Measurements from ENCODE around the gene RLN3.
A peak's percentile ranks its signal among the peaks of the same experiment; 100 is the strongest.

The RLN3 gene

DNA sequence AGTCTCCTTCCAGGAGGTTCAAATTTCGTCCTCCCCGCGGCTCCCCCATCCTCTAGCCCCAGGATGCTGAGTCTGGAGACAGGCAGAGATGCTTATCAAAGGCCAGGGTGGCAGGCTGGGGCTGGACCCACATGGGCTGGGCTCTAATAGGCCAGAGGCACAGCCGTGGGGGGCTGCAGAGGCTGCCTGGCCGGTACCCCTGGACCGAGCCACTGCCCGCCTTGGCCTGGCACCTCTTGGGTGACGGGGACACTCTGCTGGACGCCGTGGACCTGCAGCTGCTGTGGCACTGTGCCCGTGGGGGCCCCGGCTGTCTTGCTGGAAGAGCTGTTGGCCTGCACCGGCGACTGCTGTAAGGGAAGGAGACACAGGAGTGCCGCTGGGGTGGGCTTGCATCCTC, 47.6 kb upstream of the RLN3 start:
- H3K4me2 ChIP-seq (ENCODE audit: low read length), result no peak overlapping the region
- H3K9ac ChIP-seq (ENCODE audit: low read length), result no peak overlapping the region
- H3K14ac ChIP-seq (ENCODE audit: low read length), result no peak overlapping the region
- no peak overlapping the region for H4K12ac ChIP-seq (ENCODE audit: low read depth, low read length)
- H2BK120ac ChIP-seq (ENCODE audit: insufficient read depth, low read length, poor library complexity), result no peak overlapping the region
- H3K18ac ChIP-seq (ENCODE audit: low read length), result no peak overlapping the region
- no peak overlapping the region for H2AFZ ChIP-seq (ENCODE audit: insufficient read depth, low read length, poor library complexity)
- no peak overlapping the region for H3K27ac ChIP-seq (ENCODE audit: low read depth, low read length)
- H2BK5ac ChIP-seq (ENCODE audit: low read depth, low read length, poor library complexity), result no peak overlapping the region
- WGBS (ENCODE audit: extremely low coverage, insufficient coverage, insufficient read length), result no CpG with 5 or more reads among the region's 15 CpGs
- H3K36me3 ChIP-seq (ENCODE audit: control insufficient read depth in 1 of 2, insufficient read depth in 2 of 2, low read length in 2 of 2), result peaks cover 24 to 27% of the 10 kb centered on the region in 2 experiments
- peaks cover 2% of the 10 kb centered on the region for H3K79me2 ChIP-seq (ENCODE audit: control insufficient read depth, insufficient read depth, low read length, poor library complexity)
- DNase-seq, result no peak
- peaks cover 13 to 25% of the 10 kb centered on the region in 2 experiments for H3K4me1 ChIP-seq (ENCODE audit: control insufficient read depth in 1 of 2, insufficient read depth in 2 of 2, low read length in 2 of 2)
- H3K27me3 ChIP-seq (ENCODE audit: insufficient read depth, low read length), result no peaks in the 10 kb centered on the region
- H3K4me3 ChIP-seq (ENCODE audit: low read depth, low read length), result no peak overlapping the region
- peaks cover 2% of the 10 kb centered on the region for H3K9me3 ChIP-seq (ENCODE audit: insufficient read depth, low read depth, low read length)
- no peak overlapping the region for H2BK12ac ChIP-seq (ENCODE audit: low read length)
- H2AK5ac ChIP-seq (ENCODE audit: low read length), result no peak overlapping the region
- H3K79me1 ChIP-seq (ENCODE audit: low read length), result peaks cover 4% of the 10 kb centered on the region
- H4K8ac ChIP-seq (ENCODE audit: low read depth, low read length), result no peak overlapping the region
- no peak overlapping the region for H3K4ac ChIP-seq (ENCODE audit: low read depth, low read length)
- H4K91ac ChIP-seq (ENCODE audit: low read depth, low read length), result no peak overlapping the region
- no peak overlapping the region for H3K23ac ChIP-seq (ENCODE audit: low read length)

DNA sequence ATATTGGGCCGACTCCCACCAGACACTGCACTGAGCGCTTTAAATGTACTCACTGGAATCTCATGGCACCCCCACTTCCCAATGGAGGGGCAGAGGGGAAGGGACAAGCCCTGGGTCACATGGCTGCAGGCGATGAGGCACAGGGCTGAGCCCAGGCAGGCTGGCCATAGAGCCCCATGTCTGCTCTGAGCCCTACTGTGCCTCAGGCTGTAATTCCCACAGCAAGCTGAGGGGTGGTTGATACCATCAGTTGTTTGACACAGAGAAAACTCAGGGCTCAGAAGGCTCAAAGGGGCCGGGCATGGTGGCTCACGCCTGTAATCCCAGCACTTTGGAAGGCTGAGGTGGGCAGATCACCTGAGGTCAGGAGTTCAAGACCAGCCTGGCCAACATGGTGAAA, 46.9 kb upstream of the RLN3 start:
- Histone ChIP-seq H3K36me3 (ENCODE audit: control insufficient read depth in 1 of 2, insufficient read depth in 2 of 2, low read length in 2 of 2) (peaks cover 18 to 20% of the 10 kb centered on the region in 2 experiments), H3K27me3 (ENCODE audit: insufficient read depth, low read length) (no peaks in the 10 kb centered on the region), H4K91ac (ENCODE audit: low read depth, low read length) (no peak overlapping the region), H3K18ac (ENCODE audit: low read length) (no peak overlapping the region), H4K12ac (ENCODE audit: low read depth, low read length) (no peak overlapping the region), H2BK12ac (ENCODE audit: low read length) (no peak overlapping the region), H3K4me1 (ENCODE audit: control insufficient read depth in 1 of 2, insufficient read depth in 2 of 2, low read length in 2 of 2) (peaks cover 14 to 26% of the 10 kb centered on the region in 2 experiments), H3K9me3 (ENCODE audit: insufficient read depth, low read depth, low read length) (peaks cover 2% of the 10 kb centered on the region), H3K4ac (ENCODE audit: low read depth, low read length) (no peak overlapping the region), H2AK5ac (ENCODE audit: low read length) (no peak overlapping the region), H3K14ac (ENCODE audit: low read length) (no peak overlapping the region), H3K4me2 (ENCODE audit: low read length) (no peak overlapping the region), H3K27ac (ENCODE audit: low read depth, low read length) (no peak overlapping the region), H2BK120ac (ENCODE audit: insufficient read depth, low read length, poor library complexity) (no peak overlapping the region), H3K23ac (ENCODE audit: low read length) (no peak overlapping the region), H3K79me1 (ENCODE audit: low read length) (peaks cover 4% of the 10 kb centered on the region), H3K9ac (ENCODE audit: low read length) (no peak overlapping the region), H2BK5ac (ENCODE audit: low read depth, low read length, poor library complexity) (no peak overlapping the region), H3K79me2 (ENCODE audit: control insufficient read depth, insufficient read depth, low read length, poor library complexity) (peaks cover 2% of the 10 kb centered on the region), H2AFZ (ENCODE audit: insufficient read depth, low read length, poor library complexity) (no peak overlapping the region), H4K8ac (ENCODE audit: low read depth, low read length) (no peak overlapping the region), H3K4me3 (ENCODE audit: low read depth, low read length) (no peak overlapping the region)
- DNase-seq, result peak; percentile 49 to 65
- WGBS (ENCODE audit: extremely low coverage, insufficient coverage, insufficient read length), result no CpG with 5 or more reads among the region's 5 CpGs

DNA sequence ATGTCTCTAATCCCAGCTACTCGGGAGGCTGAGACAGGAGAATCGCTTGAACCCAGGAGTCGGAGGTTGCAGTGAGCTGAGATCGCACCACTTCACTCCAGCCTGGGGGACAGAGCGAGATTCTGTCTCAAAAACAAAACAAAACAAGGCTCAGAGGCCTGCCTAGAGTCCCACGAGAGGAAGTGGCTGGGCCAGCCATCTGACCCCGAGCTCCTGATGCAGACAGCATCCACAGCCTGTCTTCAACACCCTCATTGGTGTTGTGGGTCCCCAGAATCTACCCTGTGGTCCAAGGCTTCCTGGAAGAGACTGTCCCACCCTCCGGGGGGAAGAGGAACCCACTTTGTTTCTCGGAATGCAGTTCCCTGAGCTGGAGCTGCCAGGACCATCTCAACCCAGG, 46.5 kb upstream of the RLN3 start:
- no peak overlapping the region for H2BK120ac ChIP-seq (ENCODE audit: insufficient read depth, low read length, poor library complexity)
- H3K79me1 ChIP-seq (ENCODE audit: low read length), result peaks cover 4% of the 10 kb centered on the region
- no peak overlapping the region for H2BK5ac ChIP-seq (ENCODE audit: low read depth, low read length, poor library complexity)
- H2AK5ac ChIP-seq (ENCODE audit: low read length), result no peak overlapping the region
- no peak overlapping the region for H3K18ac ChIP-seq (ENCODE audit: low read length)
- no peak overlapping the region for H2AFZ ChIP-seq (ENCODE audit: insufficient read depth, low read length, poor library complexity)
- peaks cover 2% of the 10 kb centered on the region for H3K79me2 ChIP-seq (ENCODE audit: control insufficient read depth, insufficient read depth, low read length, poor library complexity)
- H3K36me3 ChIP-seq (ENCODE audit: control insufficient read depth in 1 of 2, insufficient read depth in 2 of 2, low read length in 2 of 2), result peaks cover 15 to 18% of the 10 kb centered on the region in 2 experiments
- no peak overlapping the region for H3K4me2 ChIP-seq (ENCODE audit: low read length)
- H3K4ac ChIP-seq (ENCODE audit: low read depth, low read length), result no peak overlapping the region
- DNase-seq, result no peak
- WGBS (ENCODE audit: extremely low coverage, insufficient coverage, insufficient read length), result no CpG with 5 or more reads among the region's 9 CpGs
- H3K27me3 ChIP-seq (ENCODE audit: insufficient read depth, low read length), result no peaks in the 10 kb centered on the region
- peaks cover 17 to 30% of the 10 kb centered on the region in 2 experiments for H3K4me1 ChIP-seq (ENCODE audit: control insufficient read depth in 1 of 2, insufficient read depth in 2 of 2, low read length in 2 of 2)
- H3K9me3 ChIP-seq (ENCODE audit: insufficient read depth, low read depth, low read length), result peaks cover 2% of the 10 kb centered on the region
- no peak overlapping the region for H2BK12ac ChIP-seq (ENCODE audit: low read length)
- no peak overlapping the region for H3K27ac ChIP-seq (ENCODE audit: low read depth, low read length)
- H3K9ac ChIP-seq (ENCODE audit: low read length), result no peak overlapping the region
- no peak overlapping the region for H4K12ac ChIP-seq (ENCODE audit: low read depth, low read length)
- no peak overlapping the region for H3K23ac ChIP-seq (ENCODE audit: low read length)
- H4K8ac ChIP-seq (ENCODE audit: low read depth, low read length), result no peak overlapping the region
- H3K14ac ChIP-seq (ENCODE audit: low read length), result no peak overlapping the region
- no peak overlapping the region for H3K4me3 ChIP-seq (ENCODE audit: low read depth, low read length)
- H4K91ac ChIP-seq (ENCODE audit: low read depth, low read length), result no peak overlapping the region

DNA sequence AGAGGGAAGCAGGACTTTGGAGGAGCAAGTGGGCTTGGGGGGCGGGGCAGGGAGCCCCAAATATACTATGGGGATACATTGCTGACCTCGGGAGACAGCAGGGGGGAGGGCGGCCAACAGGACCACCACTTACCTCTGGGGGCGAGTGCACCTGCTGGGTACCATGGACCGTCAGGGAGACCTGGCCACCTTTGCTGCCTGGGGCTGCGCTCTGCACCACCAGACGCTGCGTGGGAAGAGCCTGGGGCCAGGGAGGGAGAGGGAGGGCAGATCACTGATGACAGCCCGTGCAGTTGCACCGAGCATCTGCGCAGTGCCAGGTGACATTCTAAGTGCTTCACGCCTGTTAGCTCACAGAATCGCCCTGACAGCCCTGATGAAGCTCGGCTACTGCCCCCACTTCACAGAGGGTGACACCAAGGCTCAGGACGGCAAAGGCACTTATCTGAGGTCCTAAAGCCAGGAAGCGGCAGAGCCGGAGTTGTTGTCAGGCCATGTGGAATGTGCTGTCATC, 45.9 kb upstream of the RLN3 start:
- Histone ChIP-seq H4K8ac (ENCODE audit: low read depth, low read length) (no peak overlapping the region), H3K27ac (ENCODE audit: low read depth, low read length) (no peak overlapping the region), H3K14ac (ENCODE audit: low read length) (no peak overlapping the region), H3K4me2 (ENCODE audit: low read length) (no peak overlapping the region), H2BK120ac (ENCODE audit: insufficient read depth, low read length, poor library complexity) (no peak overlapping the region), H3K4me1 (ENCODE audit: control insufficient read depth in 1 of 2, insufficient read depth in 2 of 2, low read length in 2 of 2) (peaks cover 23 to 36% of the 10 kb centered on the region in 2 experiments), H3K79me2 (ENCODE audit: control insufficient read depth, insufficient read depth, low read length, poor library complexity) (peaks cover 2% of the 10 kb centered on the region), H3K23ac (ENCODE audit: low read length) (no peak overlapping the region), H3K18ac (ENCODE audit: low read length) (no peak overlapping the region), H2AFZ (ENCODE audit: insufficient read depth, low read length, poor library complexity) (no peak overlapping the region), H4K12ac (ENCODE audit: low read depth, low read length) (no peak overlapping the region), H3K4ac (ENCODE audit: low read depth, low read length) (no peak overlapping the region), H2BK12ac (ENCODE audit: low read length) (no peak overlapping the region), H4K91ac (ENCODE audit: low read depth, low read length) (no peak overlapping the region), H3K9ac (ENCODE audit: low read length) (no peak overlapping the region), H3K79me1 (ENCODE audit: low read length) (peaks cover 6% of the 10 kb centered on the region), H3K27me3 (ENCODE audit: insufficient read depth, low read length) (no peaks in the 10 kb centered on the region), H2BK5ac (ENCODE audit: low read depth, low read length, poor library complexity) (no peak overlapping the region), H3K9me3 (ENCODE audit: insufficient read depth, low read depth, low read length) (peaks cover 2% of the 10 kb centered on the region), H2AK5ac (ENCODE audit: low read length) (no peak overlapping the region), H3K36me3 (ENCODE audit: control insufficient read depth in 1 of 2, insufficient read depth in 2 of 2, low read length in 2 of 2) (peaks cover 12 to 14% of the 10 kb centered on the region in 2 experiments), H3K4me3 (ENCODE audit: low read depth, low read length) (no peak overlapping the region)
- DNase-seq, result peak in 1 of 2 donors; percentile 33
- WGBS (ENCODE audit: extremely low coverage, insufficient coverage, insufficient read length), result no CpG with 5 or more reads among the region's 17 CpGs

All from trophoblast cell (in vitro differentiated cells and primary cell).